DMS153 (cell line): Measurements from ENCODE around the gene CD58.
"Not testable (repeated sequence)": the region's sequence is repeated elsewhere in the genome, so short reads cannot be mapped to it uniquely, and the experiment has no call there.

ENCODE experiments used
- DNase-seq: peaks from one replicate; lab custom pipeline; 2025; lab: John Stamatoyannopoulos, UW

The CD58 gene, protein sequence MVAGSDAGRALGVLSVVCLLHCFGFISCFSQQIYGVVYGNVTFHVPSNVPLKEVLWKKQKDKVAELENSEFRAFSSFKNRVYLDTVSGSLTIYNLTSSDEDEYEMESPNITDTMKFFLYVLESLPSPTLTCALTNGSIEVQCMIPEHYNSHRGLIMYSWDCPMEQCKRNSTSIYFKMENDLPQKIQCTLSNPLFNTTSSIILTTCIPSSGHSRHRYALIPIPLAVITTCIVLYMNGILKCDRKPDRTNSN

DNA sequence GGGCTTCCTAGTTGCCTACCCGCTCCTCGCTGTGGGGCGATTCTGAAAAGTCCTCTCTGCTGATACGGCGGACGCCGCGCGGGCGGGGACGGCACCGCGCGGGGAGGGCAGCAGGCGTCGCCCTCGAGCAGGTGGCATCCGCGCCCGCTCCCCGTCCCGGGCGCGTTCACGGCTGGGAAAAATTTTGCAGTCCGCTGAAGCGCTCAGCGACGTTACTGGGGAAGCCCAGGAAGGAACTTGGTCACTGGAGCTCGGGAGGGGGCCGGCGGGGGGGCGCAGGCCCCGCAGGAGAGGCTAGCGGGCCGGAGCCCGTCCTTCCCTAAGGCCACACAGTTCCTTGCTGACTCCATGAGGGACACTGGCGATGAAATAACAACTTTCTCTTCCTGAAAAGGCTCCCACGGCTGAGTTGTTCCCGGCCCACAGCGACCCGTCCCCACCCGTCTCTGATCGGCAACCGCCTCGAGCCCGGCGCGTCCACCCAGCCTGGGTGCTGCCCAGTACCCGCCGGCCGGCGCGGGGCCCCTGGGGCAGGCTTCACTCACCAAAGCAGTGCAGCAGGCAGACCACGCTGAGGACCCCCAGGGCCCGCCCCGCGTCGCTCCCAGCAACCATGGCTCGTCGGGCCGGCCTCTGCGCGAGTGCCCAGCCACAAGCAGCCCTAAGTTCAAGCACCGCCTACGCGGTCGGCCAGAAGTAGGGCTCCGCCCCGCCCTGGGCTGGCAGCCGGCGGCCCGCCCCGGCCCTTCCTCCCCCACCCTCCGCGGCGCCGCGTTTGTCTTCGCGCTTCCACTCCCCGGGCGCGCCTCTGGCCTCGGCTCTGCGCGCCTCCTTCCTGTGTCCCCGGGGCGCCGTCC, at the start of gene CD58:
CD58 (minus strand) TSS at position 669 of the 857 bp plus-strand sequence; CDS start at position 615, 54 bp downstream.
- DNase-seq, result peak; percentile 63

- not testable (repeated sequence) for DNase-seq
Measured at GRCh38 chr1:116620392-116620791, 49.6 kb upstream of the CD58 start.

- peak; percentile 6 for DNase-seq
Measured at GRCh38 chr1:116619106-116619505, 48.3 kb upstream of the CD58 start.

DNA sequence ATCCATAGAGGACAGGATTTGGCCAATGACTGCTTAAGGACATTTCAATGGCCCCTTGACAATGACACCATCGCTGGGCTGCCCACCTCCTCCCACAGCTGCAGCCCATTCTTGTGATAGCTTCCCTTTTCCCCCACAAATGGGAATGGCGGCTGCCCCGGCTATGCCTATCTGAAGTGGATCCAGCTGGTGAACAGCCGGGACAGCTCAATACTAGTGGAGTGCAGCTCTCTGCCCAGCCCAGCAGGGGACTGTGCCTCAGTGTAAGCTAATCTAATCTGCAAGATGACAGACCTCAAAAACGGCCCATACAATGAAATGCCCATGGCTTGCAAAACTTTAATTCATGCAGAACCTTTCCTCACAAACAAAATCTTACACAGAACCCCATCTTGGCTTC, 47.0 kb upstream of the CD58 start:
- DNase-seq, result not testable (repeated sequence)

DNA sequence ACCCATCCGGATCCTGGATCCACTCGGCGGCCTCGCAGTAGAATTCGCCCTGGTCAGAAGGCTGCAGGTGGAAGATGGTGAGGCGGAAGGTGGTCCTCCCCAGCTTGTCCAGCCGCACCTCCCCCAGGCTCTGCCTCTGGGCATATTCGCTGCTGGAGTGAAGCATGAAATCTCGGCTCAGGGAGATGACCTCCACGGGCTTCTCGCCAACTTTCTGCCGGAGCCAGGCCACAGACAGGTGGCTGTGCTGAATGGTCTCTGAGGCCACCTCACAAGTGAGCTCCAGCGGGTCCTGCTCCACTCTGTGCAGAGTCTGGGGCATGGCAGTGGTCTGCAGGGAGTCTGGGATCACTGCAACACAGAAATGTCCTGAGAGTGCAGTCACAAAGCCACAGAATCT, 43.0 kb upstream of the CD58 start:
- not testable (repeated sequence) for DNase-seq

DNA sequence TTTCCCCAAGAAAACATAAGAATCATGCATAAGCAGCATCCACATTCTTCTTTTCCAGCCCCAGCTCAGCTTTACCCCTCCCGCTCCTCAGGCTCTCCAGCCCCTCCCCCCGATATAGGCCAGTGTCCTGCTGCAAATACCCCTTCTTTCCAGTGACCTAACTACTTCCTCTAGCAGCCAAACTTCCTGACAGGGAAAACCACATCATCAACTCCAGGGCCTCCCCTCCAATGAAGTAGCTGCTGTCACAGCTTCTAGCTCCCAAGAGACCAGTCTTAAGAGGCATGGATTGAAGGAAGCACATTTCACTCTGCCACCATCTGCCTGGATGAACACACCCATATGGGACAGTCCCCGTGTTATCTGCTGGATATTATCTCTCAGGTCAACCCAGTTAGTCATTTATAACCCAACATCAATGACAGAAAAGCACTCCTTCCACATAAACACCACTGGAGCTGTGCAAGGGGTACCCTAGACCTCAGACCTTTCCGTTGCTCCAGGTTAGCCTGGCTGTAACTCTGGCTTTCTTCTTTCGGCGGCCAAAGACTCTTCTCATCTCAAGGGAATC, 39.1 kb upstream of the CD58 start:
- DNase-seq, result not testable (repeated sequence)

GRCh38 chr1:116608841-116609240, 38.0 kb upstream of the CD58 start:
- DNase-seq, result not testable (repeated sequence)

DNA sequence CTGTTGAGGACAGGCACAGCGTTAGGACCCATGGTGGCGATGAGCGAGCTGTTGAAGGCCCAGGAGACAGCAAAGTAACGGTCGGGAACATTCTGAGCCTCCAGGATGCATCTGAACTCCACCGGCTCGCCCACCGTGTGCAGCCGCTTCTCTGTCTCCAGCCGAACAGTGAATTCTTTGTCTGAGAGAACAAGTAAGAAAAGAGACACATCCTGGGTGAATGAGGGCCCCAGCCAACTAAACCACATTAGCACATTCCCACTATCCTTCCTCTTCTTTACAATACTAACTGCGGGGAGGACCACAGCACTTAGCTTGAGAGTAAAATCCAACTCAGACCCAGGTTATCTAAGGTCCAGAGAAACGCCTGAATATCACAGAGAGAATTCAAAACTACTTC, 37.3 kb upstream of the CD58 start:
- DNase-seq, result not testable (repeated sequence)

DNA sequence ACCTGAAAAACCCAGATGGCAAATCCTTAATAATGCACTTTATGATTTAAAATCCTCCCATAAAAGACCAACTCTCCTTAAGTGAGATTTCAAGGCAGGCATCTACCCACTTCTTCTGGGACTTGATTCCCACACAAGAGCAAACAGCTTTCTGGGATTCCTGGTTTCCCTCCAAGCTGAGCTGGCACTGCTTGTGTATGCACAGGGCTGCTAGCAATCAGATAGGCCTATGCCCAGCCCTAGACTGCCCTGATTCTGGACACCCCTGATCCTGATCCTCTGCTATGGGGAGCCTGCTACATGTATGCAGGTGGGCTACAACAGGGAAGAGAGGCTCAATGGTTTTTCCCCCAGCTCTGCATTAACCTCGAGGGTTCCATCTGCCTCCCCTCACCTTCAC, 36.6 kb upstream of the CD58 start:
- not testable (repeated sequence) for DNase-seq

- not testable (repeated sequence) for DNase-seq
Measured at GRCh38 chr1:116606067-116606466, 35.2 kb upstream of the CD58 start.

- DNase-seq, result no peak
Measured at GRCh38 chr1:116605315-116605714, 34.5 kb upstream of the CD58 start.

DNA sequence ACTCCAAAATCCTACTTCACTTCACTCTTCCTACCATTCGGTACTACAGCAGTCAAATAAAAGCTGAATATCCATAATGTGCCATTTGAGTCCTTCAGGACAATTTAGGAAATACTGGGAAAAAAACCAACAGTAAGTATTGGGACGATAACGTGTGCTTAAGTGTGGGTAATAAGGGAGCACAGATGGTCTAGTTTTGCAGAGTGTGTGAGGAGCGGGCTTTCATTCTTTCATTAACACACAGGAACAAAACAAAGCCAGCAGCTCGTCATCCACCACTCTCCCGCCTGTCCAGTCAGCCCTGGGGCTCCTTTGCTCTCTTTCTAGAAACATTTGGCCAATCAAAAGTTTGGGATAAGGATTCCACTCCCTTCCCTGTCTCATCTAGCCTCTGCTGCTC, 33.6 kb upstream of the CD58 start:
- not testable (repeated sequence) for DNase-seq

DNA sequence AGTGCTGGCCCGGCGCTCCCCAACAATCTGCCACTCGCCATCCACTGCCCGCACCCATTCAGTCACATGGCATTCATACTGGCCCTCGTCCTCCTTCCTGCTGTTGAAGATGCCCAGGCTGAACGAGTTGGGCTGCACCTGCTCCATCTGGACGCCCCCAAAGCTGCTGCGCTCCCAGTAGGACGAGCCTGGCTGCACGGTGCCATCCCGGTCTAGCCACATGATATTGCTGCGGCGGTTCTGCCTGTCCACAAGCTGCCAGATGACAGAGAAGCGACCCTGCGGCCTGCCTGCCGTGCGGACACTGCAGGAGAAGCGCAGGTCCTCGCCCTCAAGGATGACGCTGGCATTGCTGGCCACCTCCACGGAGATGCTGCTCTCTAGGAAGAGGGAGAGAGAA, 32.8 kb upstream of the CD58 start:
- not testable (repeated sequence) for DNase-seq

- DNase-seq, result not testable (repeated sequence)
Measured at GRCh38 chr1:116599369-116599768, 28.5 kb upstream of the CD58 start.

DNA sequence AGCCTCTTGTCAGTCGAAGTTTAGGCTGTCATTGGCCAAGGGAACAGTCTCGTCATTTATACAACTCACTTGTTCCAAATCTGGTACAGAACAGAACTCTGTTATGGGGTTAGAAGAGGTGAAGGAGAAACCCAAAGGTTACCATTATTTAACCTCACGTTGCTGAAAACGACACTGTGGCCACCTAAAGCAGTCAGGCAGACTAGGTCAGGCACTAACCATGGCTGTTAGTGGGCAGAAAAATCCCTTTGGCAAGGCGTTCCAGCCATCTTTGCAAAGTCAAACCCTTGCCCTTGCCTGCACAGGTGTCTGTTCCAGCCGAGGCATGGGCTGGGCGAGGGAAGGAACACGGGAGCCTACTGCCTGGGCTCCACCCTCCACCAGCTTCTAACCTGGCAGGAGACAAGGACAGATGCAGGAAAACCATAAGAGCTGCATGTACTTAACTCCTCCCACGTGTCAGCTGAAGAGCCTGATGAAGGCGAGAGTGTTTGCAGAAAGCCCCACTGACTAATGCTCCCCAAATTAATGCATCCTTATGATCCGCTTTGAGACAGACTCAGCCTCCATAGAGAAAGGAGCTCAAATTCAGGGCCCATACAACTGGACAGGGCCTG, 27.7 kb upstream of the CD58 start:
- DNase-seq, result not testable (repeated sequence)

DNA sequence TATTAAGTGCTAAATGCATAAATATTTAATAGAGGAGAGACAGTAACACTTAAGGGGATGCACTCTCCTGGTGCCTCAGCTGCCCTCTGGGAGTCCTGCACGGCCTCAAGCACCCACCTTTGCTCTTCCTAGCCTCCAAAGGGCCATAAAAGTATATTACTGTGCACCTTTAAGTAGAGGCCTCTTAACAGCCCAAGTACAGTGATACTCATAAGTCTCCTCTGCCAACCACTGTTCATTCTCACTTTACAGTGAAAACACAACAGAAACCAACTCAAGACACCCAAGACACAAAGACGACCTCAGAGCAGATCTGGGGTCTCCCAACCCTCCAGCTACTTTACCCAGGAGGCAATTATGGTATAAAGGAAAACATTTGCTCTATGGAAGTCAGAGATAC, 26.6 kb upstream of the CD58 start:
- not testable (repeated sequence) for DNase-seq

DNA sequence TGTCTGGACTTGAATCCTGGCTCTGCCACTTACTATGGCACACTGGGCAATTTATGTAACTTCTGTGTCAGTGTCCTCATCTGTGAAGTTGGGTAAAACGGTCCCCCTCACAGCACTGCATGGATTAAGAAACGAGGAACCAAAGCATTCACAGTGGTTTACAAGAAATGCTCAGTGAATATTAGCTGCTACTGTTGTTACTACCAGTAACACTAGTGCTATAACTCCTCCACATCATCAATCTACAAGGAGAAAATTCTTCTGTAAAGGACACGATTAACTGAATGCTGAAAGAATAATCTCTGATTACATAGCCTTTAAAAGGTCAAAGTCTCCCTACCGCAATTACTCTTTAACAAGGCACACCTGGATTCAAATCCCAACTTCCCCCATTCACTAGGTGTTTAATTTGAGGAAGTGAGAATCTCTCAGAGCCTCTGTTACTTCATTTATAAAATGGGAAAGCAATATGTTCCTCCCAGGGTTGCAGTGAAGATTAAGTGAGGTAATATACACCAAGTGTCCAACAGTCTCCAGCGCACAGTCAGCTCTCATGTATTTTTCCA, 26.0 kb upstream of the CD58 start:
- not testable (repeated sequence) for DNase-seq

DNA sequence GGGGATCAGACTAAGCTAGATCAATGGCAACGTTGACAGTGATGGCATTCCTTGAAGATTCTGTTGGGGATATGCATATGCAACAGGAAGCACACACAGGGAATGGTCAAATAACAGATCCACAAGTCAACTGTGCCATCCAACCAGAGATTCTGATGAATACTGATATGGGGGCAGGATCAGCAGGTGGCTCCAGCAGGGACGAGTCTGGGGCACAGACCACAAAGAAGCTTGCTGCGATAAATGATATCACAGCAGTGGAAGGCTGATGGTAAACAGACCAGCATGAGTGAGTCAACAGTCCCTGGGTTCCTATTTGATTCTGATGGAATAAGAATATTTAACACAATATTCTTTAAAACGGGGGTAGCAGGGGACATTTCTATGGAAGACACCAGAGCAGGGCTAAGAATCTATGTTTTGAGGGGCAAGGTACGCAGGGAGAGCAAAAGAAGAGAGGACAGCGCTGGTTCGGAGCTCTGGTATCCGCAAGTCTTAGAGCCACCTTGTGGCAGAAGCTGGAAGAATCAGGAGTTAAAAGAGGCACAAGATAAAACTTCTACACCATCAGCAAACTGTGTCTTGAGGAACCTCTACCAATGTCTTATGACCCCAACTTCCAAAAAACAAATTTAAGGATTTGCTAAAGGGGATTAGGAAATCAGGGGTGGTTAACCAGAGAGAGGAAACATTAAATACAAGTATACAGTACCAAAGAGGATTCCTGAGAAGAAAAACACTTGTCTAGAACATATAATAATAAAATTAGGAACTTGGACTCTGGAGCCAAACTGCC, 25.3 kb upstream of the CD58 start:
- DNase-seq, result not testable (repeated sequence)

DNA sequence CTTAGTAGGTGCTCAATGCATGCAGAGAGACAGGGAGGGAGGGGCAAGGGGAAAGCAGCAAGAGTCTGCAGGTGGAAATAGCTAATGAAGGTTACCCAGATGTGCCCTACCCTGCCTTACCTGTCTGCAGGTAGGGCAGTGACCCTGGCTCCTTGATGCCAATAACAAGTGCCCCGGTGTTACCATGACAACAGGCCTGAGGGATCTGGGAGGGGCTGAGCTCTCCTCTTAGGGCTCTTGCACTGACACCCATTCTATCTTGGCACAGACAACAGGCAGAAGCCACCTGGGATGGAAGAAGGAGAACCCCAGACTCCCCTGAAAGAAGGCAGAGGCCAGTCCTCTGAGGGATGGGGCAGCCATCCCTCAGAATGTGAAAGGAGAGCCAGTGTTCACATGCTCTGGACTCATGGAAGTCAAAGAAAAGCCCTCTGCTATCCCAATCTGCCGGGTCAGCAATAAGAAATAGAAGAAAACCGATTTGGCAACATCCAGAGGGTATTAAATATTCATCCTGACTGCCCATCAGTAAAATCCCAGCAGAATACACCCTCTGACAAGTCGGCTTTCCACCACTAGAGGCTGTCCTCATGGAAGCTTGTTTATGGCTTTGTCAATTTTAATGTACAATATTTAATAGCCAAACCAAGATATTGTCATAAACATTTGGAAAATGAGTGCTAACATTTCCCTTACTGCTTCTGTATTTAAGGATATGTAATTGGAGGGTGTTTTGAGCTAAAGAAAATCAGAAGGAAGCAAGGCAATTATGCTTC, 24.4 kb upstream of the CD58 start:
- DNase-seq, result not testable (repeated sequence)

DNA sequence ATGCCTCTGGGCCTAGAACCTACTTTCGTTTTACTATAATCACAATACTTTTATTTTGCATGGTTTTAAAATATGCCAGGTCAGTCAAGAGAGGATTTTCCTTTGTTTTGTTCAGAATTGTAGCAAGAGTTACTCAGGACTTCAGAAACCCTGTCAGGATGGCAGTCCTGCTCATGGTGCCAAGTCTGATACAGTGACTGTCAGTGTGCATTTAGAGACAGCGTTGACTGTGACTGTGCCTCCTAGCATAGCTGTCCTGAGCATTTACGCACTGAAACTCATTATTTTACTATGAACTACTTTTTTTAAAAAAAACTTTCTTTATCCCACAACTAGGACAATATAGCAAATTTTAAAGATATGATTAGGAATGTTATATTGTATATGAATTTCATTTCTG, 23.2 kb upstream of the CD58 start:
- DNase-seq, result not testable (repeated sequence)
